ENCODE data around the gene JAKMIP1. TPM values are rescaled to one million over a fixed set of nuclear protein-coding genes. Genes with fewer than 3 reads are reported as not detected.

Gene JAKMIP1
- total RNA-seq, 1 experiment from 2014 or later: not detected

DNA sequence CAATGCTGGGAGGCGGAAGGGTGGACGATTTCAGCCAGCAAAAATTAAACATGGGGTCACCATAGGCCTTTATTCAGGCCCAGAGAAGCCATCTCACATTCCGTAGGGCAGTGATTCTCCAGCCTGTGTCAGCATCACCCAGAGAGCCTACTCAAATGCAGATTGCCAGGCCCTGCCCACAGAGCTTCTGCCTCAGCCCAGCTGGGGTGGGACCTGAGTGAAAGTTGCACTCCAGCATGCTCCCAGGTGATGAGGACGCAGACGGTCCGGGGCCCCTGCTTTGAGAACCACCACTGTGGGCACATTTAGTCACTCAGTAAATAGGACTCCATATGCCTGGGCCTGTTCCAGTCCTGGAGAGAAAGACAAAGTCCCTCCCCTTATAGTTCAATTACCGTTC lies 169.7 kb downstream of the JAKMIP1 start:
- Histone ChIP-seq H3K79me2 (ENCODE audit: insufficient read depth, low read length) (no peaks in the 10 kb centered on the region), H3K36me3 (ENCODE audit: control insufficient read depth in 1 of 2, insufficient read depth in 2 of 2, low read length in 2 of 2) (no peaks in the 10 kb centered on the region), H3K27me3 (ENCODE audit: insufficient read depth, low read length) (no peaks in the 10 kb centered on the region), H3K9me3 (ENCODE audit: control insufficient read depth in 1 of 2, insufficient read depth in 1 of 2, low read depth in 1 of 2, low read length in 2 of 2) (no peaks in the 10 kb centered on the region), H4K20me1 (ENCODE audit: insufficient read depth) (no peaks in the 10 kb centered on the region), H3K4me1 (ENCODE audit: control insufficient read depth in 1 of 2, insufficient read depth in 2 of 2, low read length in 2 of 2) (no peaks in the 10 kb centered on the region), H3K9ac (ENCODE audit: low read length) (no peak overlapping the region), H2AFZ (ENCODE audit: low read depth, low read length, poor library complexity, severe bottlenecking) (no peak overlapping the region), H3K4me3 (replicated peaks in 1 of 2; ENCODE audit: low read depth in 1 of 2, low read length in 2 of 2) (no peak overlapping the region), H3K4me2 (ENCODE audit: low read length) (no peak overlapping the region), H3K27ac (ENCODE audit: low read depth, low read length) (no peak overlapping the region), H3K9me2 (ENCODE audit: insufficient read depth) (no peaks in the 10 kb centered on the region)
- ATAC-seq (no peak), DNase-seq (ENCODE audit: low read depth, low spot score) (no peak)
- POLR2A ChIA-PET: no interaction called here
- TF ChIP-seq SIN3A (IDR thresholded peaks at IDR 0.05; ENCODE audit: low read depth): no peak
- TF ChIP-seq POLR2A (IDR thresholded peaks at IDR 0.05; ENCODE audit: borderline replicate concordance, extremely low read depth, insufficient read depth, insufficient read length): no peak
- TF ChIP-seq EGR1 (IDR thresholded peaks at IDR 0.05; ENCODE audit: low read depth): no peak
- TF ChIP-seq, protein P1, sequence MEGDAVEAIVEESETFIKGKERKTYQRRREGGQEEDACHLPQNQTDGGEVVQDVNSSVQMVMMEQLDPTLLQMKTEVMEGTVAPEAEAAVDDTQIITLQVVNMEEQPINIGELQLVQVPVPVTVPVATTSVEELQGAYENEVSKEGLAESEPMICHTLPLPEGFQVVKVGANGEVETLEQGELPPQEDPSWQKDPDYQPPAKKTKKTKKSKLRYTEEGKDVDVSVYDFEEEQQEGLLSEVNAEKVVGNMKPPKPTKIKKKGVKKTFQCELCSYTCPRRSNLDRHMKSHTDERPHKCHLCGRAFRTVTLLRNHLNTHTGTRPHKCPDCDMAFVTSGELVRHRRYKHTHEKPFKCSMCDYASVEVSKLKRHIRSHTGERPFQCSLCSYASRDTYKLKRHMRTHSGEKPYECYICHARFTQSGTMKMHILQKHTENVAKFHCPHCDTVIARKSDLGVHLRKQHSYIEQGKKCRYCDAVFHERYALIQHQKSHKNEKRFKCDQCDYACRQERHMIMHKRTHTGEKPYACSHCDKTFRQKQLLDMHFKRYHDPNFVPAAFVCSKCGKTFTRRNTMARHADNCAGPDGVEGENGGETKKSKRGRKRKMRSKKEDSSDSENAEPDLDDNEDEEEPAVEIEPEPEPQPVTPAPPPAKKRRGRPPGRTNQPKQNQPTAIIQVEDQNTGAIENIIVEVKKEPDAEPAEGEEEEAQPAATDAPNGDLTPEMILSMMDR (IDR thresholded peaks at IDR 0.05 in 2 of 3, conservative IDR thresholded peaks at IDR 0.05 in 1 of 3; ENCODE audit: borderline replicate concordance in 1 of 3, insufficient read depth in 1 of 3, low read depth in 2 of 3, low read length in 2 of 3): no peak
- no peak for TF ChIP-seq POLR2AphosphoS5 (IDR thresholded peaks at IDR 0.05; ENCODE audit: low read depth, low read length)
- TF ChIP-seq, protein P2, sequence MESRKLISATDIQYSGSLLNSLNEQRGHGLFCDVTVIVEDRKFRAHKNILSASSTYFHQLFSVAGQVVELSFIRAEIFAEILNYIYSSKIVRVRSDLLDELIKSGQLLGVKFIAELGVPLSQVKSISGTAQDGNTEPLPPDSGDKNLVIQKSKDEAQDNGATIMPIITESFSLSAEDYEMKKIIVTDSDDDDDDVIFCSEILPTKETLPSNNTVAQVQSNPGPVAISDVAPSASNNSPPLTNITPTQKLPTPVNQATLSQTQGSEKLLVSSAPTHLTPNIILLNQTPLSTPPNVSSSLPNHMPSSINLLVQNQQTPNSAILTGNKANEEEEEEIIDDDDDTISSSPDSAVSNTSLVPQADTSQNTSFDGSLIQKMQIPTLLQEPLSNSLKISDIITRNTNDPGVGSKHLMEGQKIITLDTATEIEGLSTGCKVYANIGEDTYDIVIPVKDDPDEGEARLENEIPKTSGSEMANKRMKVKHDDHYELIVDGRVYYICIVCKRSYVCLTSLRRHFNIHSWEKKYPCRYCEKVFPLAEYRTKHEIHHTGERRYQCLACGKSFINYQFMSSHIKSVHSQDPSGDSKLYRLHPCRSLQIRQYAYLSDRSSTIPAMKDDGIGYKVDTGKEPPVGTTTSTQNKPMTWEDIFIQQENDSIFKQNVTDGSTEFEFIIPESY (IDR thresholded peaks at IDR 0.05; ENCODE audit: extremely low read depth, insufficient replicate concordance, low read length): no peak
- no peak for TF ChIP-seq ELF1 (IDR thresholded peaks at IDR 0.05; ENCODE audit: borderline replicate concordance, low read depth)
- TF ChIP-seq YY1 (IDR thresholded peaks at IDR 0.05; ENCODE audit: extremely low read depth, insufficient replicate concordance, low read depth, low read length): no peak
- TF ChIP-seq, protein P3, sequence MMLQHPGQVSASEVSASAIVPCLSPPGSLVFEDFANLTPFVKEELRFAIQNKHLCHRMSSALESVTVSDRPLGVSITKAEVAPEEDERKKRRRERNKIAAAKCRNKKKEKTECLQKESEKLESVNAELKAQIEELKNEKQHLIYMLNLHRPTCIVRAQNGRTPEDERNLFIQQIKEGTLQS (IDR thresholded peaks at IDR 0.05): no peak
- no peak for TF ChIP-seq FOSL1 (IDR thresholded peaks at IDR 0.05; ENCODE audit: low read depth)
- TF ChIP-seq EZH2 (IDR thresholded peaks at IDR 0.05): no peak
- TF ChIP-seq ZNF274 (IDR thresholded peaks at IDR 0.05; ENCODE audit: low read depth, low read length): no peak
- TF ChIP-seq, protein P4, sequence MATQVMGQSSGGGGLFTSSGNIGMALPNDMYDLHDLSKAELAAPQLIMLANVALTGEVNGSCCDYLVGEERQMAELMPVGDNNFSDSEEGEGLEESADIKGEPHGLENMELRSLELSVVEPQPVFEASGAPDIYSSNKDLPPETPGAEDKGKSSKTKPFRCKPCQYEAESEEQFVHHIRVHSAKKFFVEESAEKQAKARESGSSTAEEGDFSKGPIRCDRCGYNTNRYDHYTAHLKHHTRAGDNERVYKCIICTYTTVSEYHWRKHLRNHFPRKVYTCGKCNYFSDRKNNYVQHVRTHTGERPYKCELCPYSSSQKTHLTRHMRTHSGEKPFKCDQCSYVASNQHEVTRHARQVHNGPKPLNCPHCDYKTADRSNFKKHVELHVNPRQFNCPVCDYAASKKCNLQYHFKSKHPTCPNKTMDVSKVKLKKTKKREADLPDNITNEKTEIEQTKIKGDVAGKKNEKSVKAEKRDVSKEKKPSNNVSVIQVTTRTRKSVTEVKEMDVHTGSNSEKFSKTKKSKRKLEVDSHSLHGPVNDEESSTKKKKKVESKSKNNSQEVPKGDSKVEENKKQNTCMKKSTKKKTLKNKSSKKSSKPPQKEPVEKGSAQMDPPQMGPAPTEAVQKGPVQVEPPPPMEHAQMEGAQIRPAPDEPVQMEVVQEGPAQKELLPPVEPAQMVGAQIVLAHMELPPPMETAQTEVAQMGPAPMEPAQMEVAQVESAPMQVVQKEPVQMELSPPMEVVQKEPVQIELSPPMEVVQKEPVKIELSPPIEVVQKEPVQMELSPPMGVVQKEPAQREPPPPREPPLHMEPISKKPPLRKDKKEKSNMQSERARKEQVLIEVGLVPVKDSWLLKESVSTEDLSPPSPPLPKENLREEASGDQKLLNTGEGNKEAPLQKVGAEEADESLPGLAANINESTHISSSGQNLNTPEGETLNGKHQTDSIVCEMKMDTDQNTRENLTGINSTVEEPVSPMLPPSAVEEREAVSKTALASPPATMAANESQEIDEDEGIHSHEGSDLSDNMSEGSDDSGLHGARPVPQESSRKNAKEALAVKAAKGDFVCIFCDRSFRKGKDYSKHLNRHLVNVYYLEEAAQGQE (IDR thresholded peaks at IDR 0.05; ENCODE audit: low read depth): no peak
- no peak for TF ChIP-seq CEBPB (IDR thresholded peaks at IDR 0.05; ENCODE audit: low read depth)
- TF ChIP-seq SRF (IDR thresholded peaks at IDR 0.05; ENCODE audit: low read depth): no peak
- TF ChIP-seq JUND (IDR thresholded peaks at IDR 0.05): no peak
- no peak for TF ChIP-seq TCF7L2 (IDR thresholded peaks at IDR 0.05; ENCODE audit: borderline replicate concordance, extremely low read depth, insufficient read depth, insufficient read length)
- no peak for TF ChIP-seq ZFX (IDR thresholded peaks at IDR 0.05)
- no peak for TF ChIP-seq CBX3 (IDR thresholded peaks at IDR 0.05; ENCODE audit: low read depth)
- RAD21 ChIA-PET (ENCODE audit: low non-redundant PET in 1 of 2, low total read pairs in 2 of 2, uncharacterized antibody in 2 of 2, unreplicated experiment in 2 of 2): no interaction called here
- intact Hi-C loops (cut with micrococcal nuclease): no loop called here
- no TSS peak for BruUV-seq (replicated peaks)
- CTCF ChIA-PET: interaction anchor here (1.3 kb wide), 1 partner anchor 11 kb away, joined by 3 read pairs; no protein-coding TSS in a partner anchor
